GM12892 (cell line): ENCODE measurements around the gene FRAS1.

Experiments
- POLR2A ChIP-seq: IDR thresholded peaks from 2 replicates; pipeline ENCODE4 v1.6.1; 2011; ENCODE audit warnings: low read depth, low read length, control low read depth
- POLR2AphosphoS5 ChIP-seq: IDR thresholded peaks from 2 replicates; pipeline ENCODE4 v1.6.1; 2011; ENCODE audit warnings: low read depth, low read length, control low read depth

- TF ChIP-seq POLR2AphosphoS5 (no peak), POLR2A (no peak)
These were observed 41.9 kb upstream of the FRAS1 start for GRCh38 chr4:78014889-78015886.
